B cell (primary cell): ENCODE measurements around the gene PLXNB2. TPM values are rescaled to one million over a fixed set of nuclear protein-coding genes. Genes with fewer than 3 reads are reported as not detected.

Experiments used
- ATAC-seq: fragments of 200-7000 bp; cut with Tn5 transposase; one replicate; pipeline ENCODE4 v1.10.0; 2021; ENCODE audit warnings: low read depth, mild to moderate bottlenecking, moderate number of reproducible peaks, moderate library complexity
- CTCF ChIA-PET: fragments of 350-600 bp; sonication (Branson Sonifier 250); formaldehyde crosslinking; loops from one replicate; lab custom pipeline; 2021; ENCODE audit warnings: antibody characterized with exemption, inconsistent platforms; lab: Charles Lee
- POLR2A ChIA-PET: fragments of 350-600 bp; sonication (Branson Sonifier 250); formaldehyde crosslinking; loops from one replicate; lab custom pipeline; 2021; ENCODE audit warnings: antibody characterized with exemption; lab: Charles Lee
- DNase-seq: peaks from one replicate; pipeline ENCODE4 v3.0.0; 2013
- H2AFZ ChIP-seq: 2 replicates; pipeline ENCODE4 v1.6.1; 2012; ENCODE audit warnings: mild to moderate bottlenecking, low read depth, low read length; ENCODE audit not compliant: insufficient read depth, poor library complexity, severe bottlenecking
- H3K27ac ChIP-seq, 2 donors: 1 replicate in 1 of 2; 2 replicates in 1 of 2; pipeline ENCODE4 v1.5.1; 2012 to 2013; ENCODE audit warnings: low read length in 2 of 2, mild to moderate bottlenecking in 2 of 2, moderate library complexity in 1 of 2
- H3K27me3 ChIP-seq, 4 experiments: fragments of 200-600 bp in 1 of 4; sonication (generic) in 1 of 4; replicated peaks in 1 of 4; 1 replicate in 2 of 4; 2 replicates in 2 of 4; pipeline versions ENCODE4 v1.6.1 to v1.7.0; 2013 to 2016; ENCODE audit warnings: low read length in 3 of 4, mild to moderate bottlenecking in 2 of 4, mixed read lengths in 1 of 4, moderate library complexity in 1 of 4; ENCODE audit not compliant: insufficient read depth in 4 of 4, control insufficient read depth in 3 of 4; ENCODE audit errors: control extremely low read depth in 1 of 4
- H3K36me3 ChIP-seq, 2 experiments: replicated peaks in 1 of 2; 1 replicate in 1 of 2; 2 replicates in 1 of 2; pipeline versions ENCODE4 v1.6.1 to v1.7.1; 2013; ENCODE audit warnings: low read length in 1 of 2; ENCODE audit not compliant: insufficient read depth in 2 of 2, control insufficient read depth in 1 of 2; ENCODE audit errors: control extremely low read depth in 1 of 2, extremely low read depth in 1 of 2
- H3K4me1 ChIP-seq, 2 donors: fragments of 200-600 bp in 1 of 2; sonication (generic) in 1 of 2; 1 replicate in 1 of 2; 2 replicates in 1 of 2; pipeline versions ENCODE4 v1.5.1 to v1.6.1; 2013 to 2017; ENCODE audit warnings: low read length in 2 of 2; ENCODE audit not compliant: control insufficient read depth in 2 of 2, insufficient read depth in 2 of 2
- H3K4me2 ChIP-seq: replicated peaks from 2 replicates; pipeline ENCODE3; 2012; ENCODE audit warnings: mild to moderate bottlenecking, low read depth, low read length; ENCODE audit not compliant: poor library complexity, severe bottlenecking
- H3K4me3 ChIP-seq, 5 experiments: fragments of 200-600 bp in 1 of 5; sonication (generic) in 1 of 5; 1 replicate in 3 of 5; 2 replicates in 2 of 5; pipeline versions ENCODE4 v1.5.1 to v1.7.0; 2011 to 2016; ENCODE audit warnings: low read length in 4 of 5, mild to moderate bottlenecking in 4 of 5, low read depth in 2 of 5, control low read depth in 1 of 5, moderate library complexity in 1 of 5; ENCODE audit not compliant: insufficient read depth in 1 of 5; ENCODE audit errors: control extremely low read depth in 1 of 5, extremely low read depth in 1 of 5
- H3K79me2 ChIP-seq: fragments of 200-600 bp; sonication (generic); one replicate; pipeline ENCODE4 v1.6.0; 2016; ENCODE audit warnings: low read length; ENCODE audit not compliant: control insufficient read depth, insufficient read depth
- H3K9ac ChIP-seq: fragments of 200-600 bp; sonication (generic); 2 replicates; pipeline ENCODE4 v1.6.1; 2017; ENCODE audit warnings: mild to moderate bottlenecking, low read length, moderate library complexity
- H3K9me3 ChIP-seq, 3 donors: one replicate each; pipeline versions ENCODE4 v1.6.1 to v1.7.1; 2013; ENCODE audit warnings: low read length in 2 of 3; ENCODE audit not compliant: control insufficient read depth in 2 of 3, insufficient read depth in 1 of 3; ENCODE audit errors: control extremely low read depth in 1 of 3
- H4K20me1 ChIP-seq: 2 replicates; pipeline ENCODE4 v1.6.0; 2012; ENCODE audit warnings: mild to moderate bottlenecking, low read length; ENCODE audit not compliant: insufficient read depth, control insufficient read depth, poor library complexity, severe bottlenecking
- H3K27ac Mint-ChIP-seq: one replicate; pipeline ENCODE4 v1.8.0; 2021; ENCODE audit warnings: mixed read lengths
- H3K27me3 Mint-ChIP-seq: one replicate; pipeline ENCODE4 v1.8.0; 2021; ENCODE audit warnings: mixed read lengths
- H3K4me1 Mint-ChIP-seq: one replicate; pipeline ENCODE4 v1.8.0; 2021; ENCODE audit warnings: mixed read lengths
- H3K4me3 Mint-ChIP-seq: one replicate; pipeline ENCODE4 v1.8.0; 2021; ENCODE audit warnings: mixed read lengths
- H3K9me3 Mint-ChIP-seq: one replicate; pipeline ENCODE4 v1.8.0; 2022; ENCODE audit warnings: mixed read lengths; ENCODE audit not compliant: insufficient read depth
- EZH2 ChIP-seq: IDR thresholded peaks from 2 replicates; pipeline ENCODE4 v1.6.1; 2012; ENCODE audit warnings: borderline replicate concordance, low read depth, mild to moderate bottlenecking, moderate library complexity, low read length; ENCODE audit not compliant: insufficient read depth, poor library complexity, severe bottlenecking
- WGBS: methylation state at CpG from one replicate; pipeline ENCODE4 v1.1.5; 2013; ENCODE audit warnings: missing lambda C conversion rate; ENCODE audit not compliant: insufficient coverage; 5-methylcytosine and 5-hydroxymethylcytosine counted together
- intact Hi-C: fragments of 100-400 bp; cut with micrococcal nuclease; formaldehyde crosslinking; loops from one replicate; pipeline ENCODE4 v1.10.0; 2022
- polyA plus RNA-seq: library from polyadenylated mRNA; depleted of rRNA; stranded (reverse); fragments of >200 nt; gene quantifications from 2 replicates; pipeline ENCODE4 v1.2.3, GENCODE V29; 2012
- total RNA-seq, 2 donors: library from RNA; stranded (reverse); fragments of 120-200 nt in 1 of 2; gene quantifications; 1 replicate in 1 of 2; 2 replicates in 1 of 2; pipeline versions ENCODE4 v1.2.3 to v1.2.4, GENCODE V29; 2013 to 2022
- TF ChIP-seq, protein P1 (sequence below): fragments of 200-600 bp; IDR thresholded peaks from one replicate; pipeline ENCODE4 v1.8.0; 2022; ENCODE audit warnings: antibody characterized with exemption, mild to moderate bottlenecking

The PLXNB2 gene
- total and polyA plus RNA-seq, 2 donors (not counting 1 experiment from before 2014, with no cell fraction given): 5.2 to 31.4 TPM

DNA sequence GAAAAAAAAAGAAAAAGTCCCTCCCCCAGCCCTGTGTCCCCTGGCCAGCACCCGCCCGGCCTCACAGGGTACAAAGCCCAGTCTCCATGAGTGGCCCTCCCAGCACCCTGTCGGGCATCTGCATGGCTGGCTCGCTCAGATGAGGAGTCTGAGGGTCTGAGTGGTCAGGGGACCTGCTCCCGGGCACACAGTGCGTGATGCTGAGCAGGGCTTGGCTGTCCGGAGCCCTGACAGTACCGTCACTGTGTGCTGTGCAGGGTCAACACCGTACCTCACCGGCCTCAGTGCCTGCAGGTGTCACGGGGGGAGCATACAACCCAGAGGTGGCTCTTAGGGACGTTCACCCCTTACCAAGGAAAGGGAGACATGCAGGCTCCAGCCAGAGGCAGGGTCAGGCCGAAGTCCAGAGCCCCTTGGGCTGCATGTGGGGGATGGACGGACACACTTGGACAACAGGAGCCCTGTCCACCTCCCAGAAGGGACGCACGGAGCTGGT lies 3.6 kb upstream of the PLXNB2 start:
- Mint-ChIP-seq H3K27ac (no peak overlapping the region), H3K27me3 (peaks cover 3% of the 10 kb centered on the region), H3K4me3 (no peak overlapping the region), H3K9me3 (no peaks in the 10 kb centered on the region), H3K4me1 (peaks cover 30% of the 10 kb centered on the region)
- H3K36me3 ChIP-seq: no peaks in the 10 kb centered on the region
- ChIA-PET POLR2A (interaction anchor here (1.2 kb wide), 1 partner anchor 11 kb away, joined by 3 read pairs; no protein-coding TSS in a partner anchor), CTCF (no interaction called here)
- TF ChIP-seq, protein P1, sequence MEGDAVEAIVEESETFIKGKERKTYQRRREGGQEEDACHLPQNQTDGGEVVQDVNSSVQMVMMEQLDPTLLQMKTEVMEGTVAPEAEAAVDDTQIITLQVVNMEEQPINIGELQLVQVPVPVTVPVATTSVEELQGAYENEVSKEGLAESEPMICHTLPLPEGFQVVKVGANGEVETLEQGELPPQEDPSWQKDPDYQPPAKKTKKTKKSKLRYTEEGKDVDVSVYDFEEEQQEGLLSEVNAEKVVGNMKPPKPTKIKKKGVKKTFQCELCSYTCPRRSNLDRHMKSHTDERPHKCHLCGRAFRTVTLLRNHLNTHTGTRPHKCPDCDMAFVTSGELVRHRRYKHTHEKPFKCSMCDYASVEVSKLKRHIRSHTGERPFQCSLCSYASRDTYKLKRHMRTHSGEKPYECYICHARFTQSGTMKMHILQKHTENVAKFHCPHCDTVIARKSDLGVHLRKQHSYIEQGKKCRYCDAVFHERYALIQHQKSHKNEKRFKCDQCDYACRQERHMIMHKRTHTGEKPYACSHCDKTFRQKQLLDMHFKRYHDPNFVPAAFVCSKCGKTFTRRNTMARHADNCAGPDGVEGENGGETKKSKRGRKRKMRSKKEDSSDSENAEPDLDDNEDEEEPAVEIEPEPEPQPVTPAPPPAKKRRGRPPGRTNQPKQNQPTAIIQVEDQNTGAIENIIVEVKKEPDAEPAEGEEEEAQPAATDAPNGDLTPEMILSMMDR: no peak
- TF ChIP-seq EZH2: no peak
- peaks cover 48 to 70% of the 10 kb centered on the region in 2 donors for H3K4me1 ChIP-seq
- no peak overlapping the region for H2AFZ ChIP-seq
- intact Hi-C loops: no loop called here
- no peaks in the 10 kb centered on the region for H4K20me1 ChIP-seq
- no peaks in the 10 kb centered on the region for H3K79me2 ChIP-seq
- peaks cover 0 to 2% (median 0%) of the 10 kb centered on the region in 3 donors for H3K9me3 ChIP-seq
- H3K27me3 ChIP-seq: peaks cover 0 to 14% (median 3%) of the 10 kb centered on the region in 4 experiments
- DNase-seq: no peak
- ATAC-seq: no peak
- H3K27ac ChIP-seq: no peak overlapping the region
- H3K9ac ChIP-seq: no peak overlapping the region
- H3K4me3 ChIP-seq: no peak overlapping the region
- 99% methylated on average over 16 of the region's 16 CpGs for WGBS
- H3K4me2 ChIP-seq: no peak overlapping the region

DNA sequence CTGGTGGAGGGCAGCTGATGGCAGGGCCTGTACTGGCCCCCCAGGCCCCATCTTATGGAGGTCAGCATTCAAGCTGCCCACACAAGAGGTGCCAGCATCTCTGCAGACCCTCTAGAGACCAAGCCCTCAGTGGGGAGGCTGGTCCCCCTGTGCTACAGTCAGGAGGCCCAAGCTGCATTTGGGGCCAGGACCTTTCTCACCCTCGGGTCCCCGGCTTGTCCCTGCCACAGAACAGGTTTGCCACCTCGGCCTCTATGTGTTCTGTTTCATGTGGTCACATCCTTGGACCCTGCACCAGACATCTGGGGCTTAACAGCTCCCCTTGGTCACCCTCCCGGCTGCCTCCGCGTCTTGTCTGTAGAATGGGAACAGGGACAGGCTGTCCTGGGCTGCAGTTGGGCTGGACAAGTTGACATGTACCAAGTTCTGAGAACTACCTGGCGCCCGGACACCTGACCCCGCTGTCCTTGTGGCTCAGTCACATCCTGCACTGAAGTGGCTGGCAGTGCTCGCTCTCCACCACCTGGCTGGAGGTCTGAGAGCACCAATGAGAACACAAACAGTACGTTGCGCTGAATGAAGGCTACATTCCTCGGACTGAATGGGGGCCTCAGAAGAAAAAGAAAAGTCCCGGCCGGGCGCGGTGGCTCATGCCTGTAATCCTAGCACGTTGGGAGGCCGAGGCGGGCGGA lies 2.7 kb upstream of the PLXNB2 start:
- H3K27me3 ChIP-seq: peaks cover 0 to 22% (median 5%) of the 10 kb centered on the region in 4 experiments
- peaks cover 31% of the 10 kb centered on the region for H3K4me1 Mint-ChIP-seq
- no peak for DNase-seq
- peaks cover 52 to 70% of the 10 kb centered on the region in 2 donors for H3K4me1 ChIP-seq
- TF ChIP-seq, protein P1: no peak
- no peak for TF ChIP-seq EZH2
- intact Hi-C loops: no loop called here
- H3K4me2 ChIP-seq: no peak overlapping the region
- H4K20me1 ChIP-seq: no peaks in the 10 kb centered on the region
- no peak overlapping the region for H3K9ac ChIP-seq
- H3K27ac Mint-ChIP-seq: peak overlapping the region; percentile 26
- ChIA-PET CTCF (interaction anchor here (1.2 kb wide), 1 partner anchor 16 kb away, joined by 4 read pairs; no protein-coding TSS in a partner anchor), POLR2A (no interaction called here)
- ATAC-seq: no peak
- peaks cover 0 to 3% (median 0%) of the 10 kb centered on the region in 3 donors for H3K9me3 ChIP-seq
- no peak overlapping the region for H3K4me3 ChIP-seq
- no peaks in the 10 kb centered on the region for H3K36me3 ChIP-seq
- H3K4me3 Mint-ChIP-seq: no peak overlapping the region
- no peaks in the 10 kb centered on the region for H3K79me2 ChIP-seq
- peaks cover 5% of the 10 kb centered on the region for H3K27me3 Mint-ChIP-seq
- H3K9me3 Mint-ChIP-seq: no peaks in the 10 kb centered on the region
- H2AFZ ChIP-seq: no peak overlapping the region
- 93% methylated on average over 13 of the region's 21 CpGs for WGBS
- no peak overlapping the region for H3K27ac ChIP-seq
